HPDE6-E6E7 (cell line): ENCODE data around the gene TTC22.

ENCODE experiments used
- DNase-seq: peaks from one replicate; pipeline ENCODE4 v3.0.0; 2011; ENCODE audit warnings: missing footprints; ENCODE audit errors: extremely low spot score

Gene TTC22

DNA sequence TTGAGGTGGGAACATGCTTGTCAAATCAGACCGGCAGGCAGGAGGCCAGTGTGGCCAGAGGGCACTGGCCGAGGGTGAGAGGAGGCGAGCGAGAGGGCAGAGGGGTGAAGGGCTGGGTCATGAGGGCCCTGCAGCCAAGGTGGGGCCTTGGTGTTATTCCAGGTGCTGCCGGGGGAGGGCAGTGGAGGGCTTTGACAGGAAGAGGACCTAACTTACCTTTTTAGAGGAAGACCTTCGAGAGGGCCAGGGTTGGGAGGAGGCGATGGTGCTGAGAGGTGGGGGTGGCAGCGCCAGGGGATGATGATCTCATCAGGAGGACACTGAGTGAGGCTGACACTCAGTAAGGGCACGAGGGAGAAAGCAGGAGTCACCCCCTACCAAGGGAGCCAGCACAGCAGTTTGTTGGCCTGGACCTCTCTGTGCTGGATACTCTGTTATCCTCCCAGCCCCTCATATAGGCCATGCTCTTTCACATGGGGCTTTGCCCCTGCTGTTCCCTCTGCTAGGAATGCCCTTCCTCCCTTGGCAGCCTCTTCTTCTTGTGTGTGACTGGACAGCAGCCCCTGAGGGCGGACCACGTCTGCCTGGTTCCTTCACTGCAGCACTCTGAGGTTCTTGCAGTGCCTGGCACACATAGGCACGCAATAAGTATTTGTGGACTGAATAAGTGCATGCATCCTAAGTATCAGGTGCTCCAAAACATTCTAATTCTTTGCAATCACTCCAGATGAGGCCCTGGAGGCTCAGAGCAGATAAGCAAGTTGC, 7.5 kb upstream of the TTC22 start:
- DNase-seq, result no peak

- no peak for DNase-seq
These were observed 6.6 kb upstream of the TTC22 start for GRCh38 chr1:54807756-54808155.

DNA sequence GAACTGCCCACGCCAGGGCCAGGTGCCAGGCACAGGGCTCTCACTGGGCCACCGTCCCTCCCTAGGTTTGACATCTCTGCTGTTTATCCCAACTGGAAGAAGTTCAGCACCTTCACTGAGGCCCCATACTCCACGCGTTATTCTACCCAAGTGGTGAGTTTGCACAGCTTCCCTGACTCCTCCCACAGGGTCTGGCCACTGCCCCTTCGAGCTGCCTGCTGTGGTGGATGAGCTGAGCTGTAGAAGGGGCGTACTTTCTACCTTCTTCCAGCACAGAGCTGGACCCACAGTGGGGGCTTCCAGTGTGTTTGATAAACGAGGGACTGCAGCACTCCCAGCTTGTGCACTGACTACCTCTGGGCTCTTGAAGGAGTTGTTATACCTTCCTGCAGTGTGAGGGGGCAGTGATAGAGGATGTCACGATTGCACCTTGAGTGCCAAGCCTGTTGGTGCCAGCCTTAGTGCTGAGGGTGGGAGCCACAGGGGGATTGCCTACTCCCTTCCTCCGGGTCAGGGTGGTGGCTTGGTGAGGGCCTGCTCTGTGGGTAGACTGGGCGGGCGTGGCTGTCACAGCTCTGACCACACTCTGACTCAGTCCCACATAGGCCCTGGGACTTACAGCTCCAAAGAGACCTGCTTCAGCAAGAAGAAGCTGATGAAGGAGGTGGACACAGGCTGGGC, 5.9 kb upstream of the TTC22 start:
- DNase-seq, result no peak

GRCh38 chr1:54805981-54806381, 4.9 kb upstream of the TTC22 start:
- DNase-seq, result no peak

- no peak for DNase-seq
These were observed 4.3 kb upstream of the TTC22 start for GRCh38 chr1:54805466-54805865.

DNA sequence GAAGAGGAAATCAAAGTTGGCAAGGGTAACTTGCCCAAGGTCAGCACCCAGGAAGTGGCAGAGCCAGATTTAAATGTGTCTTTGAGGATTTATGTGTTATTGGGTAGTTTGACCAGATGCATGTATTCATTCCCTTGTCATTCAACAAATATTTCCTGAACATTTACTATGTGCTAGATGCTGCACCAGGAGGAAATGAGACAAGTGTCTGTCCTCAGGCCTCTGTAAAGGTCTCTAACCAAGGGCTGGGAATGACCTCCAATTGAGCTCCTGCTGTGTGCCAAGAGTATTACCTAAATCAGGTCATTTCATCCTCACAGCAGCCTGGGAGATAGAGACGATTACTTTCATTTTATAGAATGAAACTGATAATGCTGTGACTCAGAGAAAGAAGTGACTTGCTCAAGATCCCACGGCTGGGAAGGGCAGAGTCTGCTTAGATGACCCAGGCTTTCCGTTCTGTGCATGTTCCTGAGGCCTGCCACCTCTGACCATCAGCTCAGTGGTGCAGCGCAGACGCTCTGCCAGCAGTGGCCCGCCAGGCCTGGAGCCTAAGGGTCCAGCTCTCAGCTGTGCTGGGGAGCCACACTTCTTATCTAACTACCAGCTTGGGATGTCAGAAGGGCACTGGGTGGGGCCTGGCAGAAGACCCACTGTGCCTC, 3.5 kb upstream of the TTC22 start:
- no peak for DNase-seq

- DNase-seq, result no peak
These were observed 2.8 kb upstream of the TTC22 start for GRCh38 chr1:54803761-54804470.

- DNase-seq, result no peak
These were observed 853 bp downstream of the TTC22 start for GRCh38 chr1:54800041-54800898.

DNA sequence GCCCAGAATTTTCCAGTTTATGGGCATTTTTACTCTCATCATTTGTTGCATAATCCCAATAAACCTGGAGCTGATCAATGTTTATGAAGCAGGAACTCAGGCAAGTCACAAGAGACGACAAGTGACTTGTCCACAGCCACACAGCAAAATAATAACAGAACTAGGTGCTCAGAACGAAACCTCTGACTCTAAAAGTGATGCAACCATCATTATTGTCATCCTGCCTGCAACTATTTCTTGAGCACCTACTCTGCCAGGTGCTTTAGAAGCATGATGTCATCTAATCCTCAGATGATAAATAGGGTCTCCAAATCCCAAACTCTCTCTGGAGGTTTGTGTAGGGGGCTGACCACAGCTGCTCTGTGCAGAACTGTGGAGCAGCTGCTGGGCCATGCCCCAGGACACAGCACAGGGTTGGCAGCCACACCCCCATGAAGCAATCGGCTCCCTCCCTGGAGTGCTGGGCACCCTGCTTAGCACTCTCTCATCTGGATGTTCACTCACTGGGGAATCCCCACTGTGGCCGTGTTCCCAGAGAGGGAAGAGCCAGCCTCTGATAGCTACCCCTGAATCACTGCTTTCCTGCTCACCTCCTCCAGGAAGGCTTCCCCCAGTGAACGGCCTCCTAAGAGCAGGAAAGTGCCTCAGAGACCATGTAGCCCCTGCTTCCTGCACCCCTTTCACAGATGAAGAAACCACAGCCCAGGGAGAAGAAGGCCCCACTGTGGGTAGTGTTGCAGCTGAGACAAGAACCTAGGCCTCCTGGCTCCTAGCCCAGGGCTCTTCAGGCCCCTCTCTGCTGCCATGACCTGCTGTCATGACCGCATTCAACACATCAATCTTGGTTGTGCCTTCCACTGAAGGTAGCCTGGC, 2.1 kb downstream of the TTC22 start:
- DNase-seq, result peak; percentile 62

DNA sequence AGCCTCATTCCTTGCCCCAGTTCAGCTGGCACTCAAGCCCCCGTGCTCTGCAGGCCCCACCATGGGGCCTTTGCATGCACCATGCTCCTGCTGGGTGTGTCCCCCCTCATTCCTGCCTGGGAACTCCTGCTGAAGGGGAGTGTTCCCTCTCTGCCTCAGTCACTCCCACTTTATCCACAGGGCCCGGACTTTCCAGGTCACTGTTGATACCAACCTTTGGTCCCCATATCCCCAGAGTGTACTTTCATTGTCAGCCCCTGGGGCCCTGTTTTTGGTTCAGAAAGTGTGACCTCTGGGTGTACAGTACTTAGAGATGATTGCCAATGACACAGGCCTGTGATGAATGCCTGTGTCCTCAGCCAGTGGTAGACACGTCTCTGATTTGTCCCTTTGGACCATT, 2.9 kb downstream of the TTC22 start:
- no peak for DNase-seq

GRCh38 chr1:54796902-54797301, 4.2 kb downstream of the TTC22 start:
- DNase-seq, result no peak

DNA sequence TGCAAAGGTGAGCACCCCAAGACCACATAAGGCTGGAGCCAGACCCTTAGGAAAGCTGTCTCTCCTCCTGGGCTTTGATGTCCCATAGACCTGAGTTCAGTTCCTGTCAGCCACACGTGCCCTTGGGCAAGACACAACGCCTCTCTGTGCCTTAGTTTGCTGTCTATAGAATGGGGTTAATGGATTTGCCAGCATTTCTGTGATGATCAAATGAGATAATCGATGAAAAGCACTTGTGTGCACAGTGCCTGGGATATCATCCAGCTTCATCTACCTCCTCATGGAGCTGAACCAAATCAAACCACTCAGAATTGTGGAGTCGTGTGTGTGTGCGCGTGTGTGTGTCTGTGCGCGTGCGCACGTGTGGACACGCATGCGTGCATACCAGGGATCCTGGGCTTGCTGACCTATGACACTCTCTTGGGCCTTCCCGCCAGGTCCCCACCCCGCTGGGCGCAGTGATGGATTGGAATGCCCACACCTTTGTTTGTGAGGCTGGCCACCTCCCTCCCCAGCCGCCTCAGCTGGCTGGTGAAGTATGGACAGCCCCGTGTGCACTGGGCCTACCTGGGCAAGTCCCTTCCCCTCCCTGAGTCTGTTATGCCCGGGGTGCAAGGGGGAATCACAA, 5.2 kb downstream of the TTC22 start:
- no peak for DNase-seq

- peak; percentile 34 for DNase-seq
These were observed 5.8 kb downstream of the TTC22 start for GRCh38 chr1:54795356-54795665.

- peak; percentile 73 for DNase-seq
These were observed 6.4 kb downstream of the TTC22 start for GRCh38 chr1:54794451-54795355.

GRCh38 chr1:54792686-54793282, 8.3 kb downstream of the TTC22 start:
- no peak for DNase-seq

GRCh38 chr1:54791880-54792522, 9.1 kb downstream of the TTC22 start:
- no peak for DNase-seq

GRCh38 chr1:54788459-54788858, 12.7 kb downstream of the TTC22 start:
- DNase-seq, result no peak

DNA sequence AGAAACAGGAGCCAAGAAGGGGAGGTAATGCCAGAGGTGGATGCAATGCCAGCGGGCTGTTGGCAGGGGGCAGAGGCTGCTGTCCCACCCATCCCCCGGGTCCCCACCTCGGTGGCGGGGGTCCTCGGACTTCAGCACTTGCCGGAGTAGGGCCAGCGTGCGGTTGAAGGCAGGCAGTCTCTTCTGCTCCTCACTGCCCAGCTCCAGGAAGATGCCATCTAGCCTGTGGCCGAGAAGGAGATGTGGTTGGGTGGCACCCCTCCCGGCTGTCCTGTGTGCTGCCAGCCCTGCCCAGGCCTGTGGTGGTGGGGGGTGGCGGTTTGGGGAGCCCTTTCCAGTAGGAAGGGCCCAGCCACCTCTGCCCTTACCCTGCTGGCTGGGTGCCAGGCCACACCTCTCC, 13.5 kb downstream of the TTC22 start:
- no peak for DNase-seq
